MM.1S (cell line): ENCODE data around the gene WDR13.

Source experiments
- EZH2phosphoT487 ChIP-seq: fragments of 300-600 bp; sonication (generic); IDR thresholded peaks from 2 replicates; pipeline ENCODE4 v1.6.1; 2018; ENCODE audit warnings: antibody characterized with exemption, low read length
- TF ChIP-seq, protein P1 (sequence below): fragments of 300-600 bp; sonication (generic); IDR thresholded peaks from 2 replicates; pipeline ENCODE4 v1.5.1; 2016; ENCODE audit warnings: antibody characterized with exemption, low read length, mixed read lengths

DNA sequence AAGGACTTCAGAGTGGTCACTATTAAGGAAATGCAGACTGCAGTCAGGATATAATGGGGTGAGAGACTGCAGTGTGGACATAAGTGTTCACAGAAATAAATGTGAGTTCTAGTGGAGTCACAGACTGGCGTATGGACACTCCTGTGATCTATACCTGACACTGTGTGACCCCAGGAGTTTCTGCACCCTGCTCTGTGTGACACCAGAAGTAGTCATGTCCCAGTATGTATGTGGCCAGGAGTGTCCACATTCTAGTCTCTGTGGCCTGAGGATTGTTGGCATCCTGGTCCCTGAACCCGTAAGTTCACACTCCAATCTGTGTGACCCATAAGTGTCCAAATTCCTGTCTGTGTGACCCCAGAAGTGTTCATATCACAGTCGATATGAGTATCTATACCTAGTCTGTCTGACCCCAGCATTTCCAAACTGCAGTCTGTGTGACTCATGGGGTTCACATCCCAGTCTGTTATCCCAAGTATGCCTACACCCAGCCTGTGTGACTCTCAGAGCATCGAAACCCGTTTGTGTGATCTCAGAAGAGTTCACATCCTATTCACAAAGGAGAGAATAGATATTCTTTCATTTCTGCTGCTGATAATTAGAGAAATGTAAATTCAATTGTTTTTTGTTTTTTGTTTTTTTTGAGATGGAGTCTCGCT, 16.3 kb downstream of the WDR13 start:
- TF ChIP-seq, protein P1, sequence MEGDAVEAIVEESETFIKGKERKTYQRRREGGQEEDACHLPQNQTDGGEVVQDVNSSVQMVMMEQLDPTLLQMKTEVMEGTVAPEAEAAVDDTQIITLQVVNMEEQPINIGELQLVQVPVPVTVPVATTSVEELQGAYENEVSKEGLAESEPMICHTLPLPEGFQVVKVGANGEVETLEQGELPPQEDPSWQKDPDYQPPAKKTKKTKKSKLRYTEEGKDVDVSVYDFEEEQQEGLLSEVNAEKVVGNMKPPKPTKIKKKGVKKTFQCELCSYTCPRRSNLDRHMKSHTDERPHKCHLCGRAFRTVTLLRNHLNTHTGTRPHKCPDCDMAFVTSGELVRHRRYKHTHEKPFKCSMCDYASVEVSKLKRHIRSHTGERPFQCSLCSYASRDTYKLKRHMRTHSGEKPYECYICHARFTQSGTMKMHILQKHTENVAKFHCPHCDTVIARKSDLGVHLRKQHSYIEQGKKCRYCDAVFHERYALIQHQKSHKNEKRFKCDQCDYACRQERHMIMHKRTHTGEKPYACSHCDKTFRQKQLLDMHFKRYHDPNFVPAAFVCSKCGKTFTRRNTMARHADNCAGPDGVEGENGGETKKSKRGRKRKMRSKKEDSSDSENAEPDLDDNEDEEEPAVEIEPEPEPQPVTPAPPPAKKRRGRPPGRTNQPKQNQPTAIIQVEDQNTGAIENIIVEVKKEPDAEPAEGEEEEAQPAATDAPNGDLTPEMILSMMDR: no peak
- TF ChIP-seq EZH2phosphoT487: no peak
